Mammary epithelial cell (primary cell): ENCODE results near the gene HNRNPA2B1.

Experiments
- CTCF ChIP-seq, 2 donors: IDR thresholded peaks in 1 of 2; conservative IDR thresholded peaks in 1 of 2; 2 replicates each; pipeline ENCODE4 v1.5.1; 2011 to 2012; ENCODE audit warnings: inconsistent platforms in 2 of 2, low read length in 2 of 2, mild to moderate bottlenecking in 2 of 2, control low read depth in 1 of 2, low read depth in 1 of 2; ENCODE audit not compliant: insufficient read depth in 1 of 2; ENCODE audit errors: extremely low read depth in 1 of 2
- EZH2 ChIP-seq: IDR thresholded peaks from 2 replicates; pipeline ENCODE4 v1.6.1; 2012; ENCODE audit warnings: low read length, inconsistent platforms, borderline replicate concordance

DNA sequence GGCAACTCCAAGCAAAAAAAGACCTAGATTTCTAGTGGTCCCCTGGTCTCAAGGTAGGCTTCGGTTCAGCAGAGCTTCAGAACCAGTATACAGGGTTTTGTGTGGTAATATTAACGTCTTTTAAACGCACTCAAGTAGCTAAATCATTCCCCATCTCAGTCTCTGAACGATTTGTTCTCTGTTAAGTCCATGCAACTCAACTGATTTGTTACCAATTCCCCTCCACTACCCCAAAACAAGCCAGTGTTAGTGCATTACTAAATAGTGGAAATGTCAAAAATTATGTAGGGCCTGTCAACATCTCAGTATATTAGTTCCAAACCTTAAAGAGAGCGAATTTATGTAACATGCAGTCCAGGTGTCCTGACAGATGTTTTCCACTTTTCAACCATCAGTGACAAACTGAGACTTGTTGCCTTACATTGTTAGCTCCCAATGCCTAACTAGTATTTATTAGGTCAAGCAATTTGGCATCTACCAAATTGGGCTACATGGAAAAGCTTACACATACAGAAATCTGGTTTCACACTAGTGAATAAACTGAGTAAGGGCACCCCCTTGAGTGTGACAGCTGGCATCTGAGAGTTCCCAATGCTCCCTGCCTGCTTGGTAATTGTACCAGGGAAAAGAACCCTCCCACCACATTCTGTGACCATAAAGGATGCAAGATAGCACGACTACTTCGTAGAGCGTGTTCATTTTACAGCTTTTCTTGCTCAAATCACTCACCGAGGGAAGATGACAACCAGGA, 12.2 kb downstream of the HNRNPA2B1 start:
- TF ChIP-seq CTCF (conservative IDR thresholded peaks at IDR 0.05 in 1 of 2, IDR thresholded peaks at IDR 0.05 in 1 of 2; ENCODE audit: extremely low read depth in 1 of 2, insufficient read depth in 1 of 2, low read depth in 1 of 2, low read length in 2 of 2) (no peak), EZH2 (no peak)
